Measurements from ENCODE around the gene TNFAIP1. TPM values are rescaled to one million over a fixed set of nuclear protein-coding genes. Genes with fewer than 3 reads are reported as not detected.

The TNFAIP1 gene
- total RNA-seq, 4 donors from 2014 or later = 51.5 to 81.3 (median 66.4) TPM

GRCh38 chr17:28326114-28326513 is 9.4 kb upstream of the TNFAIP1 start:
- DNase-seq (ENCODE audit: low spot score in 2 of 2) = no peak
- Histone ChIP-seq H3K4me3 (no peak overlapping the region), H3K27ac (no peak overlapping the region), H3K9me3 (no peaks in the 10 kb centered on the region), H3K36me3 (peaks cover 30% of the 10 kb centered on the region), H3K27me3 (no peaks in the 10 kb centered on the region), H3K4me1 (no peaks in the 10 kb centered on the region)
- WGBS = 56% methylated on average over 7 of the region's 7 CpGs
- TF ChIP-seq POLR2AphosphoS5 (IDR thresholded peaks at IDR 0.05) = no peak
- TF ChIP-seq POLR2A (IDR thresholded peaks at IDR 0.05) = no peak
- no peak for TF ChIP-seq EP300 (IDR thresholded peaks at IDR 0.05)
- no peak for TF ChIP-seq CTCF (IDR thresholded peaks at IDR 0.05)

- Histone ChIP-seq H3K36me3 (peaks cover 38% of the 10 kb centered on the region), H3K9me3 (no peaks in the 10 kb centered on the region), H3K27me3 (no peaks in the 10 kb centered on the region), H3K27ac (no peak overlapping the region), H3K4me3 (no peak overlapping the region), H3K4me1 (no peaks in the 10 kb centered on the region)
- DNase-seq (ENCODE audit: low spot score in 2 of 2) = no peak
- WGBS = 79% methylated on average over 9 of the region's 9 CpGs
- TF ChIP-seq POLR2A (IDR thresholded peaks at IDR 0.05) (no peak), CTCF (IDR thresholded peaks at IDR 0.05) (no peak), EP300 (IDR thresholded peaks at IDR 0.05) (no peak), POLR2AphosphoS5 (IDR thresholded peaks at IDR 0.05) (no peak)
Observed at GRCh38 chr17:28327031-28327607, 8.4 kb upstream of the TNFAIP1 start.

- no peaks in the 10 kb centered on the region for H3K27me3 ChIP-seq
- no peak for DNase-seq (ENCODE audit: low spot score in 2 of 2)
- H3K9me3 ChIP-seq = no peaks in the 10 kb centered on the region
- WGBS = 77% methylated on average over 3 of the region's 3 CpGs
- peaks cover under 1% of the 10 kb centered on the region for H3K4me1 ChIP-seq
- TF ChIP-seq EP300 (IDR thresholded peaks at IDR 0.05) (no peak), POLR2A (IDR thresholded peaks at IDR 0.05) (no peak), CTCF (IDR thresholded peaks at IDR 0.05) (no peak), POLR2AphosphoS5 (IDR thresholded peaks at IDR 0.05) (no peak)
- no peak overlapping the region for H3K27ac ChIP-seq
- H3K4me3 ChIP-seq = no peak overlapping the region
- peaks cover 38% of the 10 kb centered on the region for H3K36me3 ChIP-seq
Observed at GRCh38 chr17:28327709-28328108, 7.9 kb upstream of the TNFAIP1 start.

GRCh38 chr17:28328325-28328724 is 7.2 kb upstream of the TNFAIP1 start:
- H3K9me3 ChIP-seq = no peaks in the 10 kb centered on the region
- H3K27ac ChIP-seq = no peak overlapping the region
- H3K27me3 ChIP-seq = no peaks in the 10 kb centered on the region
- whole genome bisulfite sequencing = 76% methylated on average over 4 of the region's 4 CpGs
- no peak for TF ChIP-seq EP300 (IDR thresholded peaks at IDR 0.05)
- TF ChIP-seq POLR2A (IDR thresholded peaks at IDR 0.05) = no peak
- no peak for TF ChIP-seq POLR2AphosphoS5 (IDR thresholded peaks at IDR 0.05)
- TF ChIP-seq CTCF (IDR thresholded peaks at IDR 0.05) = no peak
- H3K36me3 ChIP-seq = peaks cover 38% of the 10 kb centered on the region
- H3K4me3 ChIP-seq = no peak overlapping the region
- peaks cover 7% of the 10 kb centered on the region for H3K4me1 ChIP-seq
- no peak for DNase-seq (ENCODE audit: low spot score in 2 of 2)

- Histone ChIP-seq H3K4me1 (peaks cover 24% of the 10 kb centered on the region), H3K36me3 (peaks cover 38% of the 10 kb centered on the region), H3K27ac (no peak overlapping the region), H3K27me3 (no peaks in the 10 kb centered on the region), H3K4me3 (no peak overlapping the region), H3K9me3 (no peaks in the 10 kb centered on the region)
- no CpG with 5 or more reads among the region's 5 CpGs for WGBS
- no peak for DNase-seq (ENCODE audit: low spot score in 2 of 2)
- TF ChIP-seq POLR2A (IDR thresholded peaks at IDR 0.05) = no peak
- TF ChIP-seq CTCF (IDR thresholded peaks at IDR 0.05) = no peak
- TF ChIP-seq POLR2AphosphoS5 (IDR thresholded peaks at IDR 0.05) = no peak
- no peak for TF ChIP-seq EP300 (IDR thresholded peaks at IDR 0.05)
Observed at GRCh38 chr17:28330671-28331070, 4.9 kb upstream of the TNFAIP1 start.
